ENCODE results near the gene SLC44A1. TPM values are rescaled to one million over a fixed set of nuclear protein-coding genes. Genes with fewer than 3 reads are reported as not detected.

Gene SLC44A1
- polyA plus RNA-seq, 3 donors, result 45.3 to 51.0 (median 46.1) TPM

- DNase-seq, result no peak
These were observed 181.5 kb downstream of the SLC44A1 start for GRCh38 chr9:105425816-105426433.

GRCh38 chr9:105426657-105427056, 182.2 kb downstream of the SLC44A1 start:
- no peak for DNase-seq

DNA sequence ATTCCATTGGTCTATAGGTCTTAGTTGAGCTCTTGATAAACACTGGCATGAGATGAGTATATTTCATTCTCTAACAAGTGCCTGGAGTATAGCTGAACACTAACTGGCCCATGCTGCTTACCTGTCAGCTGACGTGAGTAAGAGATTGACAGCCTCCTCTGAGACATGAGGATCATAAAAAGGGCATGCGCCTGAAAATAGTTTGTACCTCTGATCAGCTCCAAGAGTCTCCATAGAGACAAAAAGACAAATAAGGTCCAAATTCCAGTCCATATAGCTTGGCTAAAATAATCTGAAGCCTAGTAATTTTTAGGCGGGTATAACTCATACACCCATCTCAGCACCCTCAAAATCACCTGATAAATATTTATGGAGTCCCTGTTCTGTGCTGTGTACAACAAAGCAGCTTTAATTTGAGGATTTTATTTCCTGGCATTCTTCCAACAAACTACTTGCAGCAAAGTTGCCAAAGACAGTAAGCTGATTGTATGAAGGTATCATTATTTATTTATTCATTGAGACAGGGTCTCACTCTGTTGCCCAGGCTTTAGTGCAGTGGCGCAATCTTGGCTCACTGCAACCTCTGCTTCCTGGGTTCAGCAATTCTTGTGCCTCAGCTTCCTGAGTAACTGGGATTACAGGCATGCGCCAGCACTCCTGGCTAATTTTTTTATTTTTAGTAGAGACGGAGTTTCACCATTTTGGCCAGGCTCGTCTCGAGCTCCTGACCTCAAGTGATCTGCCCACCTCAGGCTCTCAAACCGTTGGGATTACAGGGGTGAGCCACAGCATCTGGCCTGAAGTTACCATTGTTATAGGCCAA, 187.2 kb downstream of the SLC44A1 start:
- DNase-seq, result no peak

GRCh38 chr9:105432247-105432842, 187.9 kb downstream of the SLC44A1 start:
- no peak for DNase-seq

GRCh38 chr9:105435453-105435852, 191.0 kb downstream of the SLC44A1 start:
- no peak for DNase-seq

- no peak for DNase-seq
These were observed 192.3 kb downstream of the SLC44A1 start for GRCh38 chr9:105436783-105437182.

DNA sequence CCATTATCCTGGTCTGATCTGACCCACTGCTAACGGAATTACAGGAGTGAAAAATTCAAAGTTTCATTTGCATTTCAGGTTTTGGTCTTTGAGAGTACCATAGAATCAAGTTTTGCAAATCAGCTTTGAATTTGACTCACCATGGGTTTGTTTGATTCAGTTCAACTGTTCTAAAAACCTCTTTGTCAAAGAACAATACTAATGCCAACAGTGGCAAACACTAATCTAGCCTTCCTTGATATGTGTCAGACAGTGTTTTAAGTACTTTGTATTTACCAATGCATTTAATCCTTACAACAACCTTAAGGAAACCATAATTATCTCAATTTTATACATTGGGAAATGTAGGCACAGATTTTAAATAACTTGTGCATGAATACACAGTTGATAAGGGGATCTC, 193.3 kb downstream of the SLC44A1 start:
- no peak for DNase-seq

GRCh38 chr9:105438141-105438806, 193.8 kb downstream of the SLC44A1 start:
- DNase-seq, result peak; percentile 82

DNA sequence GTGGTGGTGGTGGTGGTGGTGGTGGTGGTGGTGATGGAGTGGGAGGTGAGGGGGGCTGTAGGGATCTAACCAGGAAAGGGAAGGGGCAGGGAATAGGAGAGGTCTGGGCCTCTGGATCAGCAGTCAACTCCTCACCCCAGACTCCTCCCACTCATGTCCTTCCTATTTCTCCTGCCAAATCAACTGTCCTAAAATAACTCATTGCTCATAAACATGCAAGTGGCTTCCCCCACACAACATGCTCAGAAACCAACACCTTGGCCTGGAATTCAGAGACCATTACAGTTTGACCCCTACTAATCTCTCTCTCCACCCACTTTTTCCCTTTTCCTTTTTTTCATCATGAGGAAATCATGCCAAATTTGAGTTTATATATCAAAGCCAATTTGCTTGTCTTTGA, 195.0 kb downstream of the SLC44A1 start:
- DNase-seq, result no peak

DNA sequence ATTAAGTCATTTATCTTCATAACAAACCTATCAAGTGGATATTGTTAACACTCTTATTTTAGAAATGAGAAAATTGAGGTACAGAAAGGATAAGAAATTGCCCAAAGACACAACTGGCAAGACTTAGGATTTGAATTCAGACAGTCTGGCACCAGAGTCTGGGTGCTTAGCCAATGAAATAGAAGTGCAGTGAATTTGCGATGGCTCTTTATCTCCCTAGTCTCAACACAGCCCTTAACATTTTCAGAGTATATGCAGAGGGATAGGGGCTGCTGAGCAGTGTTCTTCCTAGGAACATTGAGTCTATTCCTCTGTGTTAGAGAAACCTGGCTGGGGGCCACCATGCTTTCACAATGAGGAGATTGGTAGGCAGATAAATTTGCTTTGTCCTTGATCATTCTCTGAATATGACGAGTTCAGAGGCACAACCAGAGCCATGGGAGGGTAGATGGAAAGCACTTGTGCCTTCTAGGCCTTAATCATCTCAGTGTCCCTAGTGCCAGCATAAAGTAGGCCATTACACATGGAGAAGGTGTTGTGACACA, 197.2 kb downstream of the SLC44A1 start:
- DNase-seq, result no peak

DNA sequence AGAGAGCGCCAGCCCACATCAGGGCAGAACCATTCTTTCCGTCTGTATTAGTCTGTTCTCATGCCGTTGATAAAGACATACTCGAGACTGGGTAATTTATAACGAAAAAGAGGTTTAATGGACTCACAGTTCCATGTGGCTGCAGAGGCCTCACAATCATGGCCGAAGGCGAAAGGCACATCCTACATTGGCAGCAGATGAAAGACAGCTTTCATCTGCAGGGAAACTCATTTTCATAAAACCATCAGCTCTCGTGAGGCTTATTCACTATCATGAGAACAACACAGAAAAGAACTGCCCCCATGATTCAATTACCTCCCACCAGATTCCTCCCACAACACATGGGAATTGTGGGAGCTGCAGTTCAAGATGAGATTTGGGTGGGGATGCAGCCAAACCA, 198.7 kb downstream of the SLC44A1 start:
- no peak for DNase-seq

DNA sequence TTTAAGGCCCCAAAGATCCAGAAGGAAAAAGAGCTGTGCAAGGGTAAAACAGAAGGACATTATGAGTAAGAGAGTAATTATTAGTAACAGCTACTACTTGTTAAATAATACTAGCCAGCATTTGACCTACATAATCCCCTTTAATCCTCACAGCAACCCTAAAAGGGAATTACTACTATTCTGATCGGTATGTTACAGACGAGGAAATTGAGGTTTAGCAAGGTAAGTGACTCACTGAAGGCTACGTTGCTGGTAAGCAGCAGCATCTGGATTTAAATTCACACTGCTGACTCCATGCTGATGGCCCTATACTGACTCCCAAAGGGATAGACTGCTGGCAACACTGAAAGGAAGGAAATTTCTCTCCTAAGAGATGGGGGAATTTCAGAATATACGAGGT, 199.7 kb downstream of the SLC44A1 start:
- DNase-seq, result no peak

GRCh38 chr9:105445203-105445881, 200.9 kb downstream of the SLC44A1 start:
- DNase-seq, result no peak

DNA sequence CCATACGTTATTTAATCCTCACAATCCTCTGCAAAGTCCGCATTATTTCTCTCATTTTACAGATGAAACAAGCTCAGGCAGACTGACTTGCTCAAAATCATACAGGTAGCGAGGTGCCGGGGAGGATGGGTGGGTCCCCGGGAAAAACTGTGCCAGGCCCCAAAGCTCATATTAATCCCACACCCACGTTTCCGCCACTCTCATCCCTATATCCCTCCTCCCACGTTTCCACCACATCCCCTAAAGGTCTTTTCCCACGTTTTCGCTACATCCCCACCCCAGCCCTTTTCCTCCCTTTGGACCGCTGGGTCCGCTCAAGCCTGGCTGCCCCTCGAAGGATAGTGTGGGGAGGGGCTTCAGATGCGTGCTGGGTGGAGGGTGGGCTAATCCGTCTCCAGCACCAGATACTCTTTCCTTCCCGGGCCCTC, 202.9 kb downstream of the SLC44A1 start:
- no peak for DNase-seq

GRCh38 chr9:105447814-105448812, 203.7 kb downstream of the SLC44A1 start, which contains the start of gene FSD1L:
TSS of gene FSD1L (plus strand) at chr9:105448034. CDS start at chr9:105448221, 187 bp downstream.
- peak; percentile 86 for DNase-seq

DNA sequence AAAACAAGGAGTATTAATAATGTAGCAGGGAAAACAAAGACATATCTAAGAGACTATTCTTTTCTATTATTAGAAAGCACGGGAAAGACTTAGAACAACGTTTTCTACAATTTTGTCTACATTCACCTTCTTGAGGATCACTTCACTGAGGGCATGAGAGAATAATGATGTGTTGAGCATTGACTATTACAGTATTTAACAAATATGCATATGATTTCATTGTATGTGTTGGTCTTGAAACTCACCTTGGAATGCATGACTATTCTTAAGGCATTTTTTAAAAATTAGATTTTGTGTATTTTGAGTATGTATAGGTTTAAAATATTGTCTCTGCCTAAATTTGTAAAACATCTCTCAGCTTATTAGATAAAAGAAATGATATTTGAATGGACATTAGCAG, 204.6 kb downstream of the SLC44A1 start:
- no peak for DNase-seq

DNA sequence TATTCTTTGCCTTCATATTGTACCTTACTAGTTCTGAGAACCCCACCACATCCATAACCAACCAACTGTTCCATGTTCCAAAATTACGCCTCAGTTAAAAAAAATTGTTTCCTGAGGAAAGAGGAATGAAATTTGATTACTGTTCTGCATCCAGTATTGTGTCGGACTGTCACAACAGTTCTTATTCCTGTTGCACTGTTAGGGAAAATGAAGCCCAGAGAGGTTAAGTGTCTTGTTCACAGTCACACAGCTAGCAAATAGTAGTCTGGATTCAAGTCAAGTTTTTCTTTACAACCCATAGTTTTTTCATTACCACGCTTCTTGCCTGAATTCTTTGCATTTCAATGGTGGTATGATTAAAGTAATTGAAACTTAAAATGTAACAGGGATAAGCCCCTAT, 207.7 kb downstream of the SLC44A1 start:
- no peak for DNase-seq

- no peak for DNase-seq
These were observed 211.5 kb downstream of the SLC44A1 start for GRCh38 chr9:105455836-105456475.

DNA sequence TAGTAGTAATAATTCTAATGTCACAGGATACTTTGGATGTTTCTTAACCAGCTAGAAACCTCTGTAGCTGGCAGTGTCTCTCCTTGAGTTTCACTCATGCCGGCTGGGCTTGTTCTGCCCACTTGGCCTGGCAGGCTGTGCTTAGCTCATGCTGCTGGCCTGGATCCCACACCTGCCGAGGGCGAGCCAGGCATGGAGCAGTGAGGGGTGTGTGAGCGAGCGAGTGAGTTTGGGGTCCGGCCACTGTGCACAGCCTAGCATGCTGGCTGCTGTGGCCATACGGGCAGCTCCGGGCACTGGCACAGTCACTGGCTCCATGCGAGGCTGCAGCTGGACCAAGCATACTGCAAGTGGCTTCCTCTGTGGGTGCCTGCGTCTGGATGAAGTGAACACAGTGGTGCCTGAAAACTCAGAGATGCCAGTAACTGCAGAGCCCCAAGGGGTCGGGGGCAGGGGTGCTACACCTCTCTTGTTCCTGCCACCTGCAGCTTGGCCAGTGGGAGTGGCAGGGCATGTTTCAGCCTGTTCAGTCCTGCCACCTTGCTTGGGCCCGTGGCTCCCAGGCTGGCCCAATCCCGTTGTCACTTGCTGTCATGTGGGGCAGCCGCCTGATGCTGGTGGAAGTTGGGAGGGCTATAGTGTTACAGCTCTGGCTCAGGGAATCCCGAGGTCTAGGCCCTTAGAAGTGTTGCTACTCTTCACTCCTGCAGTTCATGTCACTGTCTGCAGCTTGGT, 213.3 kb downstream of the SLC44A1 start:
- no peak for DNase-seq

All from renal pelvis (tissue), 4 donors.